Adrenal gland (tissue), 5 donors: ENCODE data around the gene DNM2.

Experiments used
- POLR2A ChIP-seq, 2 donors: fragments of 450-650 bp; IDR thresholded peaks; one replicate each; pipeline ENCODE4 v1.6.1; 2017; ENCODE audit warnings: antibody characterized with exemption in 2 of 2, mild to moderate bottlenecking in 2 of 2, moderate library complexity in 1 of 2
- TF ChIP-seq, protein P1 (sequence below), 6 experiments: fragments of 450-650 bp in 4 of 6; fragments of 200-600 bp in 2 of 6; sonication (generic) in 1 of 6; IDR thresholded peaks; 1 replicate in 5 of 6; 2 replicates in 1 of 6; pipeline versions ENCODE4 v1.5.1 to v1.8.0; 2016 to 2021; ENCODE audit warnings: antibody characterized with exemption in 6 of 6, mild to moderate bottlenecking in 2 of 6, moderate library complexity in 1 of 6
- donor health status: DM: no; HTN: no; CAD: no.

DNA sequence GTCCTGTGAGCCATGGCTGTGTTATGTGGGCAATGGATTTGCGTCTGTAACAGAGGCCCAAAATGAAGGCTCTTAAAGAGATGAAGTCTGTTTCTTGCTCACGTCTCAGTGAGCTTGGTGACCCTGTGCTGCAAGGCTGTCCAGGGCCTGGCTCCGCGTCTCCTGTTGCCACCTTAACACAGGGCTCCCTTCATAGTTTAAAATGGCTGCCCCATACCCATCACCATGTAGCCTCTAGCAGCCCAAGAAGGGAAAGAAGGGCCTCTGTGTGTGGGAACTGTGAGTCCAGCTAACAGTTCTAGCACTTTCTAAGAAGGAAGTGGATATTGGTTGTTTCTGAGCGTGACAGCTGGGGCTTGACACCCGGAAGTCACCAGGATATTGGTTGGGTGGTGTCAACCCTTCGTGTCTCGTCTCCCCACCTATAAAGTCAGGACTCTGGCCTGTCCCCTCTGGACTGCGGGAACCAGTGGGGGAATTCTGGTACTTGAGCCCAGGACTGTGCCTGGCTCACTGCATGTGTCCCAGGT lies 97.2 kb downstream of the DNM2 start:
- TF ChIP-seq POLR2A (IDR thresholded peaks at IDR 0.05): no peak
- TF ChIP-seq, protein P1, sequence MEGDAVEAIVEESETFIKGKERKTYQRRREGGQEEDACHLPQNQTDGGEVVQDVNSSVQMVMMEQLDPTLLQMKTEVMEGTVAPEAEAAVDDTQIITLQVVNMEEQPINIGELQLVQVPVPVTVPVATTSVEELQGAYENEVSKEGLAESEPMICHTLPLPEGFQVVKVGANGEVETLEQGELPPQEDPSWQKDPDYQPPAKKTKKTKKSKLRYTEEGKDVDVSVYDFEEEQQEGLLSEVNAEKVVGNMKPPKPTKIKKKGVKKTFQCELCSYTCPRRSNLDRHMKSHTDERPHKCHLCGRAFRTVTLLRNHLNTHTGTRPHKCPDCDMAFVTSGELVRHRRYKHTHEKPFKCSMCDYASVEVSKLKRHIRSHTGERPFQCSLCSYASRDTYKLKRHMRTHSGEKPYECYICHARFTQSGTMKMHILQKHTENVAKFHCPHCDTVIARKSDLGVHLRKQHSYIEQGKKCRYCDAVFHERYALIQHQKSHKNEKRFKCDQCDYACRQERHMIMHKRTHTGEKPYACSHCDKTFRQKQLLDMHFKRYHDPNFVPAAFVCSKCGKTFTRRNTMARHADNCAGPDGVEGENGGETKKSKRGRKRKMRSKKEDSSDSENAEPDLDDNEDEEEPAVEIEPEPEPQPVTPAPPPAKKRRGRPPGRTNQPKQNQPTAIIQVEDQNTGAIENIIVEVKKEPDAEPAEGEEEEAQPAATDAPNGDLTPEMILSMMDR (IDR thresholded peaks at IDR 0.05): no peak
